ENCODE data around the gene SIX3.

- TF ChIP-seq CTCF (IDR thresholded peaks at IDR 0.05), result no peak
- TF ChIP-seq EP300 (IDR thresholded peaks at IDR 0.05), result no peak
- no peak for TF ChIP-seq POLR2A (IDR thresholded peaks at IDR 0.05)
Observed at GRCh38 chr2:44904578-44904977, 36.9 kb upstream of the SIX3 start.
